Measurements from ENCODE around the gene ANP32B.

- no peak for TF ChIP-seq CTCF (IDR thresholded peaks at IDR 0.05)
- no peak for TF ChIP-seq POLR2A (IDR thresholded peaks at IDR 0.05)
These were observed 62.4 kb downstream of the ANP32B start for GRCh38 chr9:98045234-98046179.

Measured in heart left ventricle (tissue), 13 donors.